Fibroblast of the aortic adventitia (primary cell): ENCODE results near the gene EPM2A. TPM values are rescaled to one million over a fixed set of nuclear protein-coding genes. Genes with fewer than 3 reads are reported as not detected.

Experiments
- DNase-seq: peaks from one replicate; pipeline ENCODE4 v3.0.0-alpha.2; 2010; ENCODE audit warnings: low read depth
- H3K4me3 ChIP-seq: 2 replicates; pipeline ENCODE4 v1.5.1; 2011; ENCODE audit warnings: low read depth, mild to moderate bottlenecking, control low read depth, low read length, moderate library complexity
- CTCF ChIP-seq: IDR thresholded peaks from 2 replicates; pipeline ENCODE4 v1.5.1; 2011; ENCODE audit warnings: mild to moderate bottlenecking, low read length, control low read depth, inconsistent platforms; ENCODE audit not compliant: insufficient read depth
- total RNA-seq: library from RNA; depleted of rRNA; stranded (reverse); fragments of >200 nt; gene quantifications from 2 replicates; pipeline ENCODE4 v1.2.3, GENCODE V29; 2012; ENCODE audit warnings: low replicate concordance

EPM2A gene
- total RNA-seq, 1 donor = 8.0 TPM

GRCh38 chr6:145733207-145733606 is 2.1 kb downstream of the EPM2A start:
- H3K4me3 ChIP-seq = no peak overlapping the region
- no peak for DNase-seq
- no peak for TF ChIP-seq CTCF

GRCh38 chr6:145731447-145731846 is 3.9 kb downstream of the EPM2A start:
- peak; percentile 46 for DNase-seq
- no peak overlapping the region for H3K4me3 ChIP-seq
- no peak for TF ChIP-seq CTCF

GRCh38 chr6:145729887-145730286 is 5.4 kb downstream of the EPM2A start:
- no peak for TF ChIP-seq CTCF
- DNase-seq = no peak

GRCh38 chr6:145728444-145729385 is 6.6 kb downstream of the EPM2A start:
- no peak for DNase-seq
- no peak for TF ChIP-seq CTCF
- no peak overlapping the region for H3K4me3 ChIP-seq

More at GRCh38 chr6:145729887-145730286, 5.4 kb downstream of the EPM2A start:
- no peak overlapping the region for H3K4me3 ChIP-seq

- DNase-seq = no peak
- TF ChIP-seq CTCF = no peak
- H3K4me3 ChIP-seq = no peak overlapping the region
Measured at GRCh38 chr6:145727817-145728388, 7.4 kb downstream of the EPM2A start.

- H3K4me3 ChIP-seq = no peak overlapping the region
- no peak for DNase-seq
- TF ChIP-seq CTCF = no peak
Measured at GRCh38 chr6:145725570-145725969, 9.8 kb downstream of the EPM2A start.
